NCI-H82 treated with DMSO at 0.1 percent for 48 hours (cell line): Measurements from ENCODE around the gene RECQL.

Source experiments
- DNase-seq: peaks from one replicate; lab custom pipeline; 2025; ENCODE audit not compliant: unreplicated experiment; lab: John Stamatoyannopoulos, UW

Gene RECQL, protein sequence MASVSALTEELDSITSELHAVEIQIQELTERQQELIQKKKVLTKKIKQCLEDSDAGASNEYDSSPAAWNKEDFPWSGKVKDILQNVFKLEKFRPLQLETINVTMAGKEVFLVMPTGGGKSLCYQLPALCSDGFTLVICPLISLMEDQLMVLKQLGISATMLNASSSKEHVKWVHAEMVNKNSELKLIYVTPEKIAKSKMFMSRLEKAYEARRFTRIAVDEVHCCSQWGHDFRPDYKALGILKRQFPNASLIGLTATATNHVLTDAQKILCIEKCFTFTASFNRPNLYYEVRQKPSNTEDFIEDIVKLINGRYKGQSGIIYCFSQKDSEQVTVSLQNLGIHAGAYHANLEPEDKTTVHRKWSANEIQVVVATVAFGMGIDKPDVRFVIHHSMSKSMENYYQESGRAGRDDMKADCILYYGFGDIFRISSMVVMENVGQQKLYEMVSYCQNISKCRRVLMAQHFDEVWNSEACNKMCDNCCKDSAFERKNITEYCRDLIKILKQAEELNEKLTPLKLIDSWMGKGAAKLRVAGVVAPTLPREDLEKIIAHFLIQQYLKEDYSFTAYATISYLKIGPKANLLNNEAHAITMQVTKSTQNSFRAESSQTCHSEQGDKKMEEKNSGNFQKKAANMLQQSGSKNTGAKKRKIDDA

DNA sequence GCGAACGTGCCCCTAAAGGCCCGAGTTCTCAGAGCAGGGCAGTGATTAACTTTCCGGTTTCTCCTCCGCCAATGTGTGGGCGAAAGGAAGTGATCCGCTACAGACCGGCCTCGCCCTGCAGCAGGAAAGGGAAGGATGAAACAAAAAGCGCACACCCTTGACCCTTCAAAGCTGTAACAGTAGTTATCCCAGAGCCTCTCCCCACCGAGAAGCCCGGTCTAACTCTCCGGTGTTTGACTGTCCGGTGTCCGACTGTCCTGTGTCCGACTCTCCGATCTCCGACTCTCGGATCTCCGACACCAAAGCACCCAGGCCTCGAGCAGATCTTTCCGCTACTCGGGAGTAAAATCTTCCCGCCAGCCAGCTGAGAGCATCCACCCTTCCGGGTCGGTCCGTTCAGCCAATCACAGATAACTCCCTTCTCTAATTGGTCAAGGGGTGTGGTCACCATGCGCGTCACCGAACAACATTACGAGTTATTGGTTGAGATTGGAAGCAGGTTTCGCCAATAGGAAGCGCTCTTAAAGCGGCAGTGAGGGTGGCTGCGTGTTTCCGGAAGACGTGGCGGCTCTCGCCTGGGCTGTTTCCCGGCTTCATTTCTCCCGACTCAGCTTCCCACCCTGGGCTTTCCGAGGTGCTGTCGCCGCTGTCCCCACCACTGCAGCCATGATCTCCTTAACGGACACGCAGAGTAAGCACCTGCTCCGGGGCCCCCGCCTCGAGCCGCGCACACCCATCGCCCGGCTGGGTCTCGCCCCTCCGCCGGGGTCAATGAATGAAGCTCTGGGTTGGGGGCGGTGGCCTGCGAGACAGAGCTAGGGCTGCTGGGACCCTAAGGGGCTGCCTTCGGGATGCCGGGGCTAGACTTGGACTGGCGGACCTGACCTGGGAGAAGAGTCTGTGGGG, at the start of gene RECQL, which contains the start of gene GOLT1B:
TSS of gene RECQL (minus strand) at position 378 of the 906 bp plus-strand sequence. CDS start 2,065 bp downstream, outside the sequence.
TSS of gene GOLT1B (plus strand) at position 532 of the 906 bp plus-strand sequence. CDS start at position 667, 135 bp downstream.
- peak; percentile 97 for DNase-seq

DNA sequence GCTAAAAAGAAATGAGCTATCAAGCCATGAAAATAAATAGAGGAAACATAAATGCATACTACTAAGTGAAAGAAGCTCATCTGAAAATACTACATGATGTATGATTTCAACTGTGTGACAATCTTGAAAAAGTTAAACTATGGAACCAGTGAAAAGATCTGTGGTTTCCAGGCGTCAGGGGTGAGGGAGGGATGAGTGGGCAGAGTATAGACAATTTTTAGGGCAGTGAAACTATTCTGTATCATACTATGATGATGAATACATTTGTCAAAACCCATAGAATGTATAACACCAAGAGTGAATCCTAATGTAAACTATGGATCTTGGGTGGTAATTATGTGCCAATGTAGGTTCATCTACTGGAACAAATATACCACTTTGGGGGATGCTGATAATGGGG, 46.0 kb upstream of the RECQL start:
- DNase-seq, result no peak

DNA sequence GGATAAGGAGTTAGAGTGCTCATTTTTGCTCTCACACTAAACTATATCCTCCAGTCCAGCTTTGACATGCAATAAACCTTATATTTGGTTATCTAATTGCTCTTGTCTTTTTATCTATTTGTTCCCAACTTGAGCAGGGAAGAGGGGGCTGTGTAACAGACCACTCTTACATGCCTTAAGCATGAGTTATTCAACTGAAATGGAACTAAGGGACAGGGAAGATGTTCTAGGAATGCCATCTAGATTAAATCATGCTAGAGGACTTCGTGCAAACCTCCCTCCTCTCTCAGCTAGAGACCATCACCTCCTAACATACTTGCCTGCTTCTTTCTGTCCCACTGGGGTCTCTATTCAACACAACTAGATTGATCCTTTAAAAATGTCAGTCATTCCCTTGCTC, 45.3 kb upstream of the RECQL start:
- DNase-seq, result no peak

DNA sequence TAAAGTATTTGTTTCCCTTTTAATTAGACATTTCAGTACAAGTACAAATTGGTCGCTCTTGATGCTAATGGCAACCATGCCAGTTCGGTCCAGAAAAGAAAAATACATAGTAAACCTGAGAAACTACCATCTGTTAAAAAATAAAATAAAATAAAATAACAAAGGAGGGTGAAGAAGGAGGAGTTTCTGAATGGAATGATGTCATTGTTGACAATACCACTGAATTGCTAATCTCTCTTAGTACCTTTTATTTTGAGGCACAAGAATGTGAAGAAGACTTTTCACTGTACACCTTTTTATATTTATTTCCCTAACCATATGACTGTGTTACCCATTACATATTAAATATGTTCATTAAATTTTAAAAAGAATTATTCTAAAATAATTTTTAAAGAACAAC, 44.1 kb upstream of the RECQL start:
- no peak for DNase-seq

DNA sequence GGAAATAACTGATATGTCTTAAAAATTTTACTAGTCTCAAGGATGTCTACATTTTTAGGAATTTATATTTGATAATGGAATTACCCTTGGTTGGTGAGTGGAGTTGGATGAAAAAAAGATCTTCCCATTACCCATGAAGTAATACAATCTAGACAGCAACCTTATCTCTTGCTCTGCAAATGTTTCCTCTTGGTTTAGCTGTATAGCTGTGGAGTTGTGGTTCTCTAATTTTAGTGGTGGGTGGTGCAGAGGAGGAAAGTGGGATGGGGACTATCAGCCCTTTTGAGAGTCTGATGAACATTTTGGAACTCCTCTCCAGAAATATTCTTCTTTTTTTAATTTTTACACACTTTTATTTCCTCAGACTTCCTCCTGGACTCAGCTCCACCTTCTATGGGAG, 41.7 kb upstream of the RECQL start:
- DNase-seq, result no peak

DNA sequence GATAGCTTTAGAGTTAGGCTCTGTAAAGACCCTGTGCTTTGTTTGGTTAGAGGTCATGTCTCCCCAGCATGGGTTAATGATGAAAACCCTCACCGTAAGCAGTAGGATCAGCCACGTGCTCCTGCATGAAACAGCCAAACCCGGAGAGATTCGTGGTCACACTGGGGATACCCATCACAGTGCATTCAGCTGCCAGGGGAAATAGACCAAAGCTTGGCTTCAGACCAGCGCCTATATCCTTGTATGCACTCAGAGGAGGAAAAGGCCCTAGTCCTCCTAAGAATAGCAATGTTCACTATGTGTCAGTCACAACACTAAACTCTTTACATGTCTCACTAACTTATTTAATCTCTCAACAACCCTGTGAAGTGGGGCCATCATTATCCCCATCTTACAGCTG, 41.0 kb upstream of the RECQL start:
- no peak for DNase-seq

DNA sequence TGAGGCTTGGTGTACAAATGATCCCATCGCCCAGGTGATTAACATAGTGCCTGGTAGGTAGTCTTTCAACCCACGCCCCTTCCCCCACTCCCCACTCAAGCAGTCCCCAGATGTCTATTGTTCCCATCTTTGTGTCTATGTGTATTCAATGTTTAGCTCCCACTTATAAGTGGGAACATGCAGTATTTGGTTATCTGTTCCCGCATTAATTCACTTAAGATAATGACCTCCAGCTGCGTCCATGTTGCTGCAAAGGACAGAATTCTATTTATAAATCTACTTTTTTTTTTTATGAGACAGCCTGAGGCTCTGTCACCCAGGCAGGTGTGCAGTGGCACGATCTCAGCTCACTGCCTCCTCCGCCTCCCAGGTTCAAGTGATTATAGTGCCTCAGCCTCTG, 40.3 kb upstream of the RECQL start:
- DNase-seq, result no peak

DNA sequence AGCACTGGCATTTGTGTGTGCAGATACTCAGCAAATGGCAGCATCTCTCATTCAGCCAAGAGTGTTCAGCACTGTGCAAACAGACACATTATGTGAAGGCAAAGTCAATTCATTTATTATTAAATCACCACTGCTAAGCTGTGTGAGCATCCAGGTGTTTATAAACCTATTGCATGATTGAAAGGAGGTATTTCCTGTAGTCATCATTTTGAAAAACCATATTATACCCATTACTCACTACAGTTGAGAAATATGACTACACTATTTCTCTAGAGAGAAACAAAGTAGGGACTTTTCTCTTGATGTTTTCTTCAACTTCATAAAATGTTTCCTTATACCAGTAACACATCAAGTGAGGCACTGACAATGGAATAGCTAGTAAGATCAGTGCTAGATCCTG, 38.4 kb upstream of the RECQL start:
- no peak for DNase-seq

DNA sequence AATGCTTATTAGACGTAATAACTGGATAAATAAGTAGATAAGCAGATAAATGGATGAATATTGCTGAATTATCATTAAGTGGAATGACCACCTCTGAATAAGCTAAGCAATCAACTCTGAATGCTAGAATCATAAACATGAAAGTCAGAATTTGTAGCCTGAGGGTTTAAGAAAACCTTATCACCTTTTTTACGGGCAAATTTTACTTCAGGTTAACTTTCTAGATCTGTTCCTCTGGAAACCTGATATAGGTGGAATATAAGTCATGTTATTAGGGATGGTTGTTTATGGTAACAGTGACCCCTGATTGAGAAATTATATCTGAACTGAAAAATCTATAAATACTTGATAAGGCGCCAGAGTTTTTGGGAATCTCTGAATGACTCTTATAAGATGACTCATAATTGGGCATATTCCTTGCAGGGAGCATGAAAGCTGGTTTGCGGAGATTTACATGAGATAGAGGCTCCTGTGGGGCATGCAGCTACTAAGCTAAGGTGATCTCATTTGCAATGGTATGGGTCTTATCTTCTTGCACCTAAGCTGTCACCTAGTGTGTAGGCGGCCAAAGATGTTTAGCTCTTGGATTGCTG, 36.7 kb upstream of the RECQL start:
- DNase-seq, result no peak

DNA sequence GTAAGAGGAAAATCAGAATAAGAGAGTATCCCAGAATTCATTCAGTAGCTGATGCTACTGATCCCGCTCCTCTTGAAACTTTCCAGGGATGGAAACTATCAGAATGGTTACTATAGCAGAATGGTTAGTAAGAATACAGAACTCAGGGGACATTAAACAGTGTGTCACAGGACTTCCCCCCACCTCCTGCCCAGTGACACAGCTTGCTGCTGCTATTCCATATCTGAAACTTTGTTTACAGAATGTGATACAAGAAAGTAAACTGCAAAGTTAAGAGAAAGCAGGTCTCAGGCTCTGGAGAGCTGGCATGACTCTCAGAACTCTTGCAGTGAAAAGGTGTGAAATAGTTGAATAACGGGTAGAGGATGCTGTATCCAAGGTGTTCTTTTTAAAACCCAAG, 28.0 kb upstream of the RECQL start:
- no peak for DNase-seq

DNA sequence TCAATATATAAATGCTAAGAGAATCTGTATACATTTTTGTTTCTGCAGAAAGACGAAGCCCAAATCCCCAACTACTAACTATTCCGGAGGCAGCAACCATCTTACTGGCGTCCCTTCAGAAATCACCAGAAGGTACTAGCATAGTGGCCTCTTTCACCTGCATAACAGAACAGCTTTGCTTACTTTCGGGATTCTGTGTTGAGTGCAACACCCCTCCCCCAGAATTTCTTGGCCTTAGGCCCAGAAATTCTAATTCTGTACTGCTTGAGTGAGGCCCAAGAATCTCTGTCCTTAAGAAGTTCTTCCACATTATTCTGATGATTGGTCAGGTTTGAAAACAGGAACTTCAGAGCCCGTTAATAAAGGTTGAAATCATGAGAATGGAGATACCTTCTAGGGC, 27.5 kb upstream of the RECQL start:
- DNase-seq, result no peak

DNA sequence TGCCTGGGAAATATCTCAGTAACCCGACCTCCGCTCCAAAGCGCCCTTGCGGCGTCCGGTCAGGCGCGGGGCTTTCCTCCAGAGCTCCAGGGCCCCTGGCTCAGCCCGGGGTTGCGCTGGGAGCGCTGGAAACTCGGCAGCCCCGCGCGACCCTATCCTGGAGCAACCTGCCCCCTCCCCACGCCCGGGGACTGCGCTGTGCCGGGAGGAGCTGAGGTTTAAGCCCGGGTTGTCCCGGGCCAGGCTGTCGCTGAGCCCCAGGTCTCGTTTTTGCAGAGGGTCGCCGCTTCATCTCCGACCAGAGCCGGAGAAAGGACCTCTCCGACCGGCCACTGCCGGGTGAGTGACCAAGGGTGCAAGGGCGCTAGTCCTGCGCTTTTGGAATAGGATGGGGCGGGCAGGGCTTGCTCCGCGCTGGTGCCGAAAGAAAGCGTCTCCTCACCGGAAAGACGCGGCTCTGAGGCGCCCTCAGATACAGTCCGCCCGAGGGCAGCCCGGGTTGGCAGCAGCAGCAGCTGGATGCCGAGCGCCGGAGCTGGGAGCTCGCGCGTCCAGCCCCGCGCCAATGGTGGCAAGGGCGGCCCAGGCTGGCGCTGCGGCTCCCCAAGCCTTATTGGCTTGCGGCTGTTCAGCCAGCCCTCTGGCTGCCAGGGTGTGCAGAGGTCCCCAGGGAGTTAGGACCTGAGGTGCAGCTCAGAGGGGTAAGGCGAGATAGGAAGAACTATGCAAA, 26.2 kb upstream of the RECQL start:
- DNase-seq, result peak; percentile 27

DNA sequence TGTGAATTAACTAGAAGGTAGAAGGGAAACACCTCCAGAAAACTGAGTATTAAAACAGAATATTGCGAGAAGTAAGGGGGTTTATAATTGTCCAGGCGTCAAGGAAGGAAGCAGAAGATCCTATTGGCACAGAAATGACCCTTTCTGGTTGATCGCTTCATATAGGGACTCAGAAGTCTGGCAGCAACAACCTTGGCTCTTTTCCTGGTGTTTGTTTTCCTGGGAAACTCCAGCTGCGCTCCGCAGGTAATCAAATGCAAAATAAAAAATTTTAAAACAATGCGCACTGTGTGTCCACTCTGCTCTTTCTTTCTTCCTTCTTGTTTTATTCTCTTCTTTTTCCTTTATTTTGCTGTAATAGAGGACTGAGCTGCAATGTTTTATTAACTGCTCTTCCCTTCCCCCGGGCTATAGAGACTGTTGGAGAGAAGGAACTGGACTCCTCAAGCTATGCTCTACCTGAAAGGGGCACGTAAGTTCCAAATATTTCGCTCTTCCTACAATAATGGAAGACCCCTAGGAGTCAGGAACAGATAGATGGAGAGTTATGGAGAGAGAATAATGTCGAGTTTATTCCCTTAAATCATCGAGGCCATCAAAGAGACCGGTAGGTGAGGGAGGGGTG, 25.4 kb upstream of the RECQL start:
- no peak for DNase-seq

DNA sequence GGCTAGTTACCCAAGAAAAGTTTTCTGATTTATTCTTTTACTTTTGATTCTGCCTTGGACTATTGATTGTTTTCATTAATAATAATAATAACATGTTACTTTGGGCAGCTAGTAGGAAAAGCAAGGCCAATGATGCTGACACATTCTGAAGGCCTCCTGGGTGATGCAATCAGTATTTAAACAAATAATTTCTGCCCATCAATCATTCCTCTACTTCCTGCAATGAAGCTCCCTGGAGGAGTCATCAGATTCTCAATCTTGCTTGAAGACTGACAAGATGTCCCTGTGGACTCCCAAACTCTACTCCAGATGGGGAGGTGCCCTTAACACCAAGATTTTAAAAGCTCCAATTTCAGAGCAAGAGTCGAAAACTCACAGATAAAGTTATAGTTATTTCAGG, 24.6 kb upstream of the RECQL start, which contains the start of gene SPX:
TSS of gene SPX (plus strand) at position 244 of the 400 bp plus-strand sequence. CDS start 177 bp downstream, outside the sequence.
- DNase-seq, result no peak

DNA sequence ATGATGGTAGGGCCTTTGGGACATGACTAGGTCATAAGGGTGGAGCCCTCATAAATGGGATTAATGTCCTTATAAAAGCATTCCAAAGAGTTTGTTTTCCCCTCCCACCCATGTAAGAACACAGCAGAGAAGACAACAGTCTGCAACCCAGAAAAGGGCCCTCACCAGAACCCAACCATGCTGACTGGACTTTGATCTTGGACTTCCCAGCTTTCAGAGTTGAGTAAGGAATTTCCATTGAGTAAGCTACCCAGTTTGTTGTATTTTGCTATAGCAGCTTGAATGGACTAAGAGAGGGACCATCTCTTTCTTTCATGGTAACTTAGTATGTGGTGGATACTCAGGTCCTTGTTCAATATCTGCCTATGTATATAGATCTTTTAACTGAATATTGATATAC, 21.7 kb upstream of the RECQL start:
- no peak for DNase-seq

DNA sequence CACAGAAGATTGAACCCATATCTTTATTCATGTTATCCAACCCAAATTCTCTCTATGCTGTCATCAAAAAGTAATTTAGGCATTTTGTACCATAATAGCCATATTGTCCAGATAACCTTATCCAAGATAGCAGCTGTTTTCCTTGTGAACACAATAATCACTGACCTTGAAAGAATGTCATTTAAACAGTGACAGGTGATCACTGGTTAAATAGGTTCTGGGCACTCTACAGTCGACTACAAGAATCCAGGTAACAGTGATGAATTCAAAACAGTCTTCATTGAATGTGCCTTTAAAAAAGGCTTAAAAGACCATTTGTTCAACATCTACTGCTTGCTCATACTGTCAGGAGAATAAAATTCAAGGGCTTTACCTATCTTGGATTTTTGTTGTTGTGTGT, 20.1 kb upstream of the RECQL start:
- no peak for DNase-seq

DNA sequence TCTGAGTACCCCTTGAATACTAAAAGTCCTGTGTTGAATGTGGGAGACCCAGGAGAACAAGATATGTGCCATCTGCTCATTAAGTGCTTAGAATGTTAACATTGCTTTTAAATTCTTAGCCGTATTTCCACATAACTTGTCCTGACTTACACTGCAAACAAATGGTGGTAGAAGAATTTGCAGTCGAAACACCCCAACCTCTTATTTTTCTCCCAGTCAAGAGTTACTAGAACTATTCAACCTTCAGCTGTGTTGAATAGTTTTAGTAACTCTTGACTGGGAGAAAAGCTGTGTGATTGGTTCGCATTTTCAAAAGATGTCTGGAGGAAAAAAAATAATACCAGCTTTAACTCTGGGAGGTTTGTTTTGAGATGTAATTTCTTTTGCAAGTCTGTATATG, 17.0 kb upstream of the RECQL start:
- no peak for DNase-seq

DNA sequence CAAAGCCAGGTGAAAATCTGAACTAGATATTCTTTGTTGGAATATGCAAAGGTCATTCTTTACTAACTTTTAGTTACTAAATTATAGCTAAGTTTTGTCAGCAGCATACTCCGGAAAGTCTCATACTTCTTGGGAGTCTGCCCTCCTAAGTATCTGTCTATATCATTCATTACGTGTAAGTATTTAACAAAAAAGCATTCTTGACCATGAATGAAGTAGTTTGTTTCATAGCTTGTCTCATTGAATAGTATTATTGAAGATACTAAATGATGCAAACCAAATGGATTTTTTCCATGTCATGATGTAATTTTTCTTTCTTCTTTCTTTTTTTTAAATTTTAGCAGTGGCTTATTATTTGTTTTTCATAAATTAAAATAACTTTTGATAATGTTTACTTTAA, 14.8 kb upstream of the RECQL start:
- no peak for DNase-seq

DNA sequence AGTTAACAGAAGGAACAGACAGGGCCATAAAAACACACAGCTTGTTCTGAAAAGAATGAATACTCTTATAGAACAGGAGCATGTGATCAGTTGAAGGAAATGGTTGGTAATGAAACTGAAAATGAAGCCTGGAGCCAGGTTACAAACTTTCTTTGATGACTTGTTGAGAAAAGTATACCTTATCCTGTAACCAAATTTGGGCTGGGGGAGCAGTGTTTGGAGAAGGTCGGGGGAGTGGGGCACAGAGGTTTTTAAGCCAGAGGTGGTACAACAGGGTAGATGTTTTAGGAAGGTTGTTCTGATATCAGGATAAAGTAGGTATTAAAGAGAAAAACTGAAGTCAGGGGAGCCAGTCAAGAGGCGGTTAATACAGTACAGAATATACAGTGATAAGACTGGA, 8.3 kb upstream of the RECQL start:
- DNase-seq, result no peak

DNA sequence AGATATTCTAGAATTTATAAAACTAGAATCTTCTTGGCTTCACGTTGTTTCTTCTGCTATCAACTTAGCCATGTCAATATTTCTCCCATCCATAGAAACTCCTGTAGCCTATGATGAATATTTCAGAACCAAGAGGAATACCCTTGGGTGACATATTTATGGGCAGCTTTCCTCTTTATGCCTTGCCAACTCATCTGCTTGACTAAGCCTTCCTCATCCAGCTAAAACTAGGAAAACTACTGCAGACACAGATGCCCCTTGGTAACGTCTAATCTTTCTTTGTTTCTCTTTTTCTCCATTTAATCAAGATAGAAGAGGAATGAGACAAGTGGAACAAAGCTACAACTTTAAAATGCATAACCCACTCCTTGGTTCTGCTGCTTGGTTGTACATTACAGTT, 6.4 kb upstream of the RECQL start:
- no peak for DNase-seq
